ENCODE measurements around the gene SRL.
A peak's percentile ranks its signal among the peaks of the same experiment; 100 is the strongest.
"Not testable (repeated sequence)": the region's sequence is repeated elsewhere in the genome, so short reads cannot be mapped to it uniquely, and the experiment has no call there.

SRL gene

DNA sequence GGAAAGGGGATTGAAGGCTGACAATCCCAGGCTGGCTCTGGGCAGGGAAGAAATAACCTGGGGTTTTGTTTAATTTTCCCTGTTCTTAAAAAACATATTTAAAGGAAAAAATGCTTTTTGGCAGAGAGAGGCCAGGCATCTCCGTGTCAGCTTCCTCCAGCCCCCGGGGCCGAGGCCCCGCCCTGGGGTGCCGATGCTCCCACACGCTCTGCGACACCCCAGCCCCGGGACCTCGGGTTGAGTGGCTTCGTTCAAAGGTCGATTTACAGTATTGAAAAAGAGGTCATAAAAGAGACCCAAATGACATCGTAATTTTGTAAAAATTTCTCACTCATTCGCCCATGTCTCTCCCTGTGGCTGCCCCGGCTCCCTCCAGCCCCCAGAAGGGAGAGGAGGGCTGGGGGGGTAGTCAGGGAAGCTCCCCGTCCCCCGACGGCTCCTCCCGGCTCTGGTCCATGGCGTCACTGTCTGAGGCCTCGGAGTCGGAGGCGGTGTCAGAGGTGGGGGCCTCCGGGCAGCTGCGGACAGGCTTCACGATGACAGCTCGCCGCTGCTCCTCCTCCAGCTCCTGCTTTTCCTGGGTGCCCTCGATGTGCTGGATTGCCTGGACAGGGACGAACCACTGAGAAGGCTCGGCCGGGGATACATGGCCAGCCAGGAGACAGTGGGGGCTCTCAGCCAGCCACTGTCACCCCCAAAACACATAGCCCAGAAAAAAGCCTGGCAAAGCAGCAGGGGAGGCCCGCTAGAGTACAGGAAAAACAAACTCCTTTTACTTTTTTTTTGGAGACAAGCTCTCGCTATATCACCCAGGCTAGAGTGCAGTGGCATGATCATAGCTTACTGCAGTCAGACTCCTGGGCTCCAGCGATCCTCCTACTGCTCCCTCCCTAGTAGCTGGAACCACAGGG lies 16.0 kb upstream of the SRL start:
- Histone ChIP-seq H3K4me1 (ENCODE audit: control insufficient read depth, insufficient read depth, low read length) (no peaks in the 10 kb centered on the region), H3K27me3 (ENCODE audit: control insufficient read depth, insufficient read depth, low read length) (no peaks in the 10 kb centered on the region), H3K36me3 (ENCODE audit: control insufficient read depth, insufficient read depth, low read length) (peaks cover 31% of the 10 kb centered on the region), H3K9ac (ENCODE audit: low read depth, low read length) (no peak overlapping the region), H3K4me3 (ENCODE audit: low read depth, low read length) (no peak overlapping the region), H3K9me3 (ENCODE audit: control insufficient read depth, insufficient read depth, low read length) (no peaks in the 10 kb centered on the region)

DNA sequence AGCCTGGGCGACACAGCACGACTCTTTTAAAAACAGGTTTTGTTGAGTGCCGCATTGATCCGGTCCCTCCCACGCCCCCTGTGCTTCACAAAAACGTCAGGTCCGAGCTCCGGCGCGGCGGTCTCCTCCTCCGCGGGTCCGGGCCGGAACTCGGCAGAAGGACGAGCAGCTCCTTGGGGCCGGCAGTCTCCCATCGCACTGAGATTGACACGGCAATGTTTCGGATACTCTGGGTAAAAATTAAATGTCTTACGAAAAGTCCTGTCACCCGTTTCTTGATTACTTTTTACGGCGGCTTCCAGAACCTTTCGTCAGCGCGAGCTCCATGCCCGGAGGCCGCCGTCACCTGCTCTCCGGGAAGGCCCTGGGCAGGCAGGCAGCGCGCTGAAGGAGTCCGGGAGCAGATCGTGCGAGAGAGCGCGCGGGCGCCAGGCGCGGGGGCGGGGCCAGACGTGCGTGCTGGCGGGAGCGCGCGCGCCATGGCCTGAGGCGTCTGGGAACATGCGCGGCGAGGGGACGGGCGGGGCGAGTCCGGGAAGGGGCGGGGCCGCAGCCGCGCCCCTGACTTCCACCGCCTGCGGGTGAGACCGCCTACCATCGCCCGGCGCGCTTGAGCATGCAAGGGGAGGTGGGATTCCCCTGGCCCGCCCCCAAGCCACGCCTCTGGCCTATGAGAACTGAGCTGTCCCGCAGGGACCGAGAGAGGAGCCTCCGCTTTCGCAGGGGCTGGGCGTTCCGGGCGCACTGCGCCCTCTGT lies 11.7 kb upstream of the SRL start:
- peak overlapping the region; percentile 70 for H3K4me3 ChIP-seq (ENCODE audit: low read depth, low read length)
- H3K36me3 ChIP-seq (ENCODE audit: control insufficient read depth, insufficient read depth, low read length) = peaks cover 8% of the 10 kb centered on the region
- H3K9ac ChIP-seq (ENCODE audit: low read depth, low read length) = peak overlapping the region; percentile 71
- no peaks in the 10 kb centered on the region for H3K9me3 ChIP-seq (ENCODE audit: control insufficient read depth, insufficient read depth, low read length)
- H3K4me1 ChIP-seq (ENCODE audit: control insufficient read depth, insufficient read depth, low read length) = no peaks in the 10 kb centered on the region
- no peaks in the 10 kb centered on the region for H3K27me3 ChIP-seq (ENCODE audit: control insufficient read depth, insufficient read depth, low read length)

- not testable (repeated sequence) for H3K36me3 ChIP-seq (ENCODE audit: control insufficient read depth, insufficient read depth, low read length); H3K27me3 ChIP-seq (ENCODE audit: control insufficient read depth, insufficient read depth, low read length); H3K9me3 ChIP-seq (ENCODE audit: control insufficient read depth, insufficient read depth, low read length); H3K9ac ChIP-seq (ENCODE audit: low read depth, low read length); H3K4me1 ChIP-seq (ENCODE audit: control insufficient read depth, insufficient read depth, low read length)
- peak overlapping the region; percentile 70 for H3K4me3 ChIP-seq (ENCODE audit: low read depth, low read length)
Measured at GRCh38 chr16:4253012-4253393, 11.1 kb upstream of the SRL start.

- no peak overlapping the region for H3K4me3 ChIP-seq (ENCODE audit: low read depth, low read length)
- no peaks in the 10 kb centered on the region for H3K4me1 ChIP-seq (ENCODE audit: control insufficient read depth, insufficient read depth, low read length)
- no peaks in the 10 kb centered on the region for H3K9me3 ChIP-seq (ENCODE audit: control insufficient read depth, insufficient read depth, low read length)
- no peaks in the 10 kb centered on the region for H3K27me3 ChIP-seq (ENCODE audit: control insufficient read depth, insufficient read depth, low read length)
- H3K9ac ChIP-seq (ENCODE audit: low read depth, low read length) = no peak overlapping the region
- no peaks in the 10 kb centered on the region for H3K36me3 ChIP-seq (ENCODE audit: control insufficient read depth, insufficient read depth, low read length)
Measured at GRCh38 chr16:4249530-4250308, 7.8 kb upstream of the SRL start.

GRCh38 chr16:4247460-4247784 lies 5.5 kb upstream of the SRL start:
- no peak overlapping the region for H3K9ac ChIP-seq (ENCODE audit: low read depth, low read length)
- H3K4me3 ChIP-seq (ENCODE audit: low read depth, low read length) = no peak overlapping the region
- no peaks in the 10 kb centered on the region for H3K36me3 ChIP-seq (ENCODE audit: control insufficient read depth, insufficient read depth, low read length)
- no peaks in the 10 kb centered on the region for H3K9me3 ChIP-seq (ENCODE audit: control insufficient read depth, insufficient read depth, low read length)
- H3K4me1 ChIP-seq (ENCODE audit: control insufficient read depth, insufficient read depth, low read length) = no peaks in the 10 kb centered on the region
- no peaks in the 10 kb centered on the region for H3K27me3 ChIP-seq (ENCODE audit: control insufficient read depth, insufficient read depth, low read length)

- H3K36me3 ChIP-seq (ENCODE audit: control insufficient read depth, insufficient read depth, low read length) = no peaks in the 10 kb centered on the region
- H3K4me1 ChIP-seq (ENCODE audit: control insufficient read depth, insufficient read depth, low read length) = no peaks in the 10 kb centered on the region
- H3K9ac ChIP-seq (ENCODE audit: low read depth, low read length) = no peak overlapping the region
- no peak overlapping the region for H3K4me3 ChIP-seq (ENCODE audit: low read depth, low read length)
- H3K9me3 ChIP-seq (ENCODE audit: control insufficient read depth, insufficient read depth, low read length) = no peaks in the 10 kb centered on the region
- no peaks in the 10 kb centered on the region for H3K27me3 ChIP-seq (ENCODE audit: control insufficient read depth, insufficient read depth, low read length)
Measured at GRCh38 chr16:4246777-4247459, 5.0 kb upstream of the SRL start.

DNA sequence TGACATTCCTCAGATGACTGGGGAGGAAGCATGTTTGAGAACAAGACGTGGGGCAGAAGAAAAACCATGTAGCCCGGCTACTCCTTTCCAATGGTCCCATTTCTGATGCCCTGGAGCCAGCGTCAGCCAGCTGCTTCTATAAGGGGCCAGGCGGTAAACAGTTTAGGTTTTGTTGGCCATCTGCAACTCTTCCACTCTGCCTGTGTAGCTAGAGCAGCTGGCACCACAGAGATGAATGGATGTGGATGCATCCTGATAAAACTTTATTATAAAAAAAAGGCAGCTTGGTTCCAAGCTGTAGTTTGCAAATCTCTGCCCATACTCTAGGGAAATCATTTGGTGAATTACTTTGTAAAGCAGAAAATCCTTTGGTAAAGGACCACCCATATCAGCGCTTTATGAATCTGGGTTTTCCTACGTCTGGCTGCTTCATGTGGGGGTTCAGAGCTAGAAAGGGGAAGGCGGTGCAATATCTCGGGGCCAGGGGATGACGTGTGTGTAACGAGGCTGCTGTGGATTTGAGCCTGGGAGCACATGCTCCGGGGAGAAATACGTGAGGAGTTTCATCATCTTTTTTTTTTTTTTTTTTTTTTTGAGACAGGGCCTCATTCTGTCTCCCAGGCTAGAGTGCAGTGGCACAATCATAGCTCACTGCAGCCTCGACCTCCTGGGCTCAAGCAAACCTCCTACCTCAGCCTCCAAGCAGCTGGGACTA lies 3.4 kb upstream of the SRL start:
- H3K27me3 ChIP-seq (ENCODE audit: control insufficient read depth, insufficient read depth, low read length) = no peaks in the 10 kb centered on the region
- H3K4me3 ChIP-seq (ENCODE audit: low read depth, low read length) = no peak overlapping the region
- no peak overlapping the region for H3K9ac ChIP-seq (ENCODE audit: low read depth, low read length)
- no peaks in the 10 kb centered on the region for H3K36me3 ChIP-seq (ENCODE audit: control insufficient read depth, insufficient read depth, low read length)
- H3K9me3 ChIP-seq (ENCODE audit: control insufficient read depth, insufficient read depth, low read length) = no peaks in the 10 kb centered on the region
- no peaks in the 10 kb centered on the region for H3K4me1 ChIP-seq (ENCODE audit: control insufficient read depth, insufficient read depth, low read length)

- Histone ChIP-seq H3K4me3 (ENCODE audit: low read depth, low read length) (no peak overlapping the region), H3K9ac (ENCODE audit: low read depth, low read length) (no peak overlapping the region), H3K9me3 (ENCODE audit: control insufficient read depth, insufficient read depth, low read length) (no peaks in the 10 kb centered on the region), H3K27me3 (ENCODE audit: control insufficient read depth, insufficient read depth, low read length) (no peaks in the 10 kb centered on the region), H3K36me3 (ENCODE audit: control insufficient read depth, insufficient read depth, low read length) (no peaks in the 10 kb centered on the region), H3K4me1 (ENCODE audit: control insufficient read depth, insufficient read depth, low read length) (no peaks in the 10 kb centered on the region)
Measured at GRCh38 chr16:4244254-4245076, 2.6 kb upstream of the SRL start.

DNA sequence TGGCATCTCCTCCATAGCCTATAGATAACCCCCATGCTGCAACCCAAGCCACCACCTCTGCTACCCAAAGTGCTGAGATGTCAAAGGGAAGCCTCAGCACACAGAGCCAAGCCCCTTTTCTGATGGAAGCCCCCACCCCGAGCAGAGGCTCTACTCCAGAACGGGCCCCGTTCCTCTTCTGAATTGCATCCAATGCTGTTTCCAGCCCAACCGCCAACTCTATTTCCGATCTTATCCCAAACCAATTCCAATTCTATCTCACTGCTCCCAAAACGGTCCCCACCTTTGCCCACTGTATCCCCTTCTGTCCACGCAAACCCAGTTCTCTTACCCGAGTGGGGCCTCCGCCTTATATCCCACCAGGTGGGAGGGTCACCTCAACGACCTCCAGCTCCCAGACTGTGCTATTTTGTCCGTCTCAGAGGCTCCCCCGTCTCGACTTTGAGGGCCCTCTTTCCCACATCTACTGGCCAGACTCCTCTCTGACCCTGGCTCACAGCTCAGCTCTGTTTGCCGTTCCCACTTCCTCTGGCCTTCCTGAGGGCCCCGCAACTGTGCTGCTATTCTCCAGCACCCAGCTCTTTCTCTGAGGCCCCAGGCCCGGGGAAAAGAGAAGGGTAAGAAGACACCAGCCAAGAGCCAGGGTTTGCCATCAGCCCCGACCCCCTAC lies 487 bp downstream of the SRL start:
- no peak overlapping the region for H3K4me3 ChIP-seq (ENCODE audit: low read depth, low read length)
- no peaks in the 10 kb centered on the region for H3K36me3 ChIP-seq (ENCODE audit: control insufficient read depth, insufficient read depth, low read length)
- no peaks in the 10 kb centered on the region for H3K9me3 ChIP-seq (ENCODE audit: control insufficient read depth, insufficient read depth, low read length)
- no peaks in the 10 kb centered on the region for H3K27me3 ChIP-seq (ENCODE audit: control insufficient read depth, insufficient read depth, low read length)
- no peaks in the 10 kb centered on the region for H3K4me1 ChIP-seq (ENCODE audit: control insufficient read depth, insufficient read depth, low read length)
- no peak overlapping the region for H3K9ac ChIP-seq (ENCODE audit: low read depth, low read length)

DNA sequence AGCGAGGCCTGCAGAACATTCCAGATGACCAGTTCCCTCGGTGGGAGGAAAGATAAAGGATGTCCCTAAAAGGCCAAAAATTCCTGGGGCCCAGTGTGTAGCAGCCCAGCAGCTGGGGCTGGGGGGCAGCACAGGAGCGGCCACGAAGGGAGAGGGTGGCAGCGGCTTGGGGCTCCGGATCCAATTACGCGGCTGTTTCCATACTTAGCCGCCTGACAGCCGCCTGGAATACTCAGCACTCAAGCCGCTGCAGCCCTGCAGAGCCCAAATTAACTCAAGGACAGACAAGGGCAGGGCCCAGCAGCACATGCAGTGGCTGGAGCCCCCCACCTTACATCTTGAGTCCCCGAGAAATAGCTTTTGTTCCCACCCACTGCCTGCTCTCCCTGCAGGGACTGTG lies 1.3 kb downstream of the SRL start:
- Histone ChIP-seq H3K9me3 (ENCODE audit: control insufficient read depth, insufficient read depth, low read length) (no peaks in the 10 kb centered on the region), H3K36me3 (ENCODE audit: control insufficient read depth, insufficient read depth, low read length) (no peaks in the 10 kb centered on the region), H3K27me3 (ENCODE audit: control insufficient read depth, insufficient read depth, low read length) (no peaks in the 10 kb centered on the region), H3K4me1 (ENCODE audit: control insufficient read depth, insufficient read depth, low read length) (no peaks in the 10 kb centered on the region), H3K9ac (ENCODE audit: low read depth, low read length) (no peak overlapping the region), H3K4me3 (ENCODE audit: low read depth, low read length) (no peak overlapping the region)
